Ishikawa (cell line): ENCODE results near the gene ZMYND8.

ENCODE experiments used
- CEBPB ChIP-seq: IDR thresholded peaks from 2 replicates; pipeline ENCODE4 v1.6.1; 2012
- CREB1 ChIP-seq: IDR thresholded peaks from 2 replicates; pipeline ENCODE4 v1.6.1; 2012; ENCODE audit warnings: low read depth
- EGR1 ChIP-seq: IDR thresholded peaks from 2 replicates; pipeline ENCODE4 v1.6.1; 2012
- MAX ChIP-seq: IDR thresholded peaks from 2 replicates; pipeline ENCODE4 v1.6.1; 2012
- RAD21 ChIP-seq: IDR thresholded peaks from 2 replicates; pipeline ENCODE4 v1.6.1; 2012; ENCODE audit warnings: low read depth
- REST ChIP-seq: IDR thresholded peaks from 2 replicates; pipeline ENCODE4 v1.6.1; 2012; ENCODE audit warnings: low read depth, mild to moderate bottlenecking
- TCF12 ChIP-seq: IDR thresholded peaks from 2 replicates; pipeline ENCODE4 v1.6.1; 2012; ENCODE audit warnings: low read depth
- TEAD4 ChIP-seq: IDR thresholded peaks from 2 replicates; pipeline ENCODE4 v1.6.1; 2012
- USF1 ChIP-seq: IDR thresholded peaks from 2 replicates; pipeline ENCODE4 v1.6.1; 2012
- YY1 ChIP-seq: IDR thresholded peaks from 2 replicates; pipeline ENCODE4 v1.6.1; 2012; ENCODE audit warnings: low read depth

The ZMYND8 gene

GRCh38 chr20:47161411-47161810, 195.1 kb downstream of the ZMYND8 start:
- TF ChIP-seq CREB1, result no peak
- TF ChIP-seq MAX, result no peak
- TF ChIP-seq YY1, result no peak
- no peak for TF ChIP-seq TCF12
- TF ChIP-seq CEBPB, result no peak
- no peak for TF ChIP-seq EGR1
- no peak for TF ChIP-seq RAD21
- no peak for TF ChIP-seq USF1
- no peak for TF ChIP-seq REST

- no peak for TF ChIP-seq REST
- TF ChIP-seq YY1, result no peak
Measured at GRCh38 chr20:47160992-47161391, 195.5 kb downstream of the ZMYND8 start.

GRCh38 chr20:47160240-47160639, 196.3 kb downstream of the ZMYND8 start:
- TF ChIP-seq CREB1 (no peak), MAX (no peak), TEAD4 (no peak), YY1 (no peak), CEBPB (no peak)
